ENCODE results near the gene CNTN3. TPM values are rescaled to one million over a fixed set of nuclear protein-coding genes. Genes with fewer than 3 reads are reported as not detected.
A peak's percentile ranks its signal among the peaks of the same experiment; 100 is the strongest.

CNTN3 gene
- polyA plus RNA-seq (2013, experiment 1 of 4): 3.2 TPM
- polyA plus RNA-seq (2013, experiment 2 of 4): 3.3 TPM
- polyA plus RNA-seq (2013, experiment 3 of 4): 4.6 TPM
- 5.1 TPM for polyA plus RNA-seq (2013, experiment 4 of 4)

- Histone ChIP-seq H3K36me3 (ENCODE audit: control insufficient read depth, insufficient read depth, low read length) (no peaks in the 10 kb centered on the region), H3K27ac (ENCODE audit: insufficient read depth, low read depth, low read length, poor library complexity, severe bottlenecking) (no peak within 1 kb of the TSS), H3K9me3 (ENCODE audit: control insufficient read depth, low read length) (no peaks in the 10 kb centered on the region), H3K4me3 (ENCODE audit: insufficient read depth, low read depth, low read length) (peak within 1 kb of the TSS; percentile 31), H3K4me1 (ENCODE audit: control insufficient read depth, insufficient read depth, low read length) (no peaks in the 10 kb centered on the region), H3K27me3 (ENCODE audit: control insufficient read depth, insufficient read depth, low read length, poor library complexity, severe bottlenecking) (peaks cover 59% of the 10 kb centered on the region)
- WGBS, 2 experiments: 2% methylated on average over 108 of the region's 108 CpGs
Measured at GRCh38 chr3:74614107-74614967, at the start of gene CNTN3. Gene CNTN3, minus strand, starts transcription at chr3:74614659. Its CDS starts 93,547 bp downstream, at chr3:74521112.

GRCh38 chr3:74663178-74663577 lies 48.7 kb upstream of the CNTN3 start:
- Histone ChIP-seq H3K9me3 (ENCODE audit: control insufficient read depth, low read length) (no peaks in the 10 kb centered on the region), H3K4me1 (ENCODE audit: control insufficient read depth, insufficient read depth, low read length) (no peaks in the 10 kb centered on the region), H3K4me3 (ENCODE audit: insufficient read depth, low read depth, low read length) (no peak overlapping the region), H3K27me3 (ENCODE audit: control insufficient read depth, insufficient read depth, low read length, poor library complexity, severe bottlenecking) (no peaks in the 10 kb centered on the region), H3K27ac (ENCODE audit: insufficient read depth, low read depth, low read length, poor library complexity, severe bottlenecking) (no peak overlapping the region), H3K36me3 (ENCODE audit: control insufficient read depth, insufficient read depth, low read length) (no peaks in the 10 kb centered on the region)
- 90 to 93% methylated on average over 3 of the region's 3 CpGs for WGBS, 2 experiments

- Histone ChIP-seq H3K27ac (ENCODE audit: insufficient read depth, low read depth, low read length, poor library complexity, severe bottlenecking) (no peak overlapping the region), H3K36me3 (ENCODE audit: control insufficient read depth, insufficient read depth, low read length) (no peaks in the 10 kb centered on the region), H3K27me3 (ENCODE audit: control insufficient read depth, insufficient read depth, low read length, poor library complexity, severe bottlenecking) (no peaks in the 10 kb centered on the region), H3K4me1 (ENCODE audit: control insufficient read depth, insufficient read depth, low read length) (no peaks in the 10 kb centered on the region), H3K4me3 (ENCODE audit: insufficient read depth, low read depth, low read length) (no peak overlapping the region), H3K9me3 (ENCODE audit: control insufficient read depth, low read length) (no peaks in the 10 kb centered on the region)
Measured at GRCh38 chr3:74661672-74662071, 47.2 kb upstream of the CNTN3 start.

GRCh38 chr3:74651885-74652284 lies 37.4 kb upstream of the CNTN3 start:
- Histone ChIP-seq H3K4me3 (ENCODE audit: insufficient read depth, low read depth, low read length) (no peak overlapping the region), H3K9me3 (ENCODE audit: control insufficient read depth, low read length) (no peaks in the 10 kb centered on the region), H3K27me3 (ENCODE audit: control insufficient read depth, insufficient read depth, low read length, poor library complexity, severe bottlenecking) (no peaks in the 10 kb centered on the region), H3K4me1 (ENCODE audit: control insufficient read depth, insufficient read depth, low read length) (no peaks in the 10 kb centered on the region), H3K27ac (ENCODE audit: insufficient read depth, low read depth, low read length, poor library complexity, severe bottlenecking) (no peak overlapping the region), H3K36me3 (ENCODE audit: control insufficient read depth, insufficient read depth, low read length) (no peaks in the 10 kb centered on the region)
- WGBS, 2 experiments: 86% methylated on average over 2 of the region's 2 CpGs

DNA sequence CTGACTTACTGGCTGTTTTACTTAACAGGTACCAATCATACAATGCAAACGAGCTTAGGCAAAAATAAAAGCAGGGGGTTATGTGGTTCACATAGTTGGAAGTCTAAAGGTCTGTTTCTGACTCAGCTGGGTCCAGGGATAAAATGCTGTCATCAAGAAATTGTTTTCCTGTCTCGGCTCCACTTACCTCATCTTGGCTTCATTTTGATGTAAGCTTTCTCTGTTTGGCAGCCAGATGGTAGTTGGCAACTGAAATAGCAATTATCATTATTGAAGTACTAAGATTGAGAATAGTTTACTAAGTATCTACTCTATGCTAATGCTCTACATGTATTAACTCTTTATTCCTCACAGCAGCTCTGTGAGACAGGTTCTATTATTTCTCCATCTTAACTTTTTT lies 36.8 kb upstream of the CNTN3 start:
- no peak overlapping the region for H3K4me3 ChIP-seq (ENCODE audit: insufficient read depth, low read depth, low read length)
- no peaks in the 10 kb centered on the region for H3K9me3 ChIP-seq (ENCODE audit: control insufficient read depth, low read length)
- no peaks in the 10 kb centered on the region for H3K4me1 ChIP-seq (ENCODE audit: control insufficient read depth, insufficient read depth, low read length)
- H3K27ac ChIP-seq (ENCODE audit: insufficient read depth, low read depth, low read length, poor library complexity, severe bottlenecking): no peak overlapping the region
- H3K27me3 ChIP-seq (ENCODE audit: control insufficient read depth, insufficient read depth, low read length, poor library complexity, severe bottlenecking): no peaks in the 10 kb centered on the region
- WGBS, 2 experiments: 92 to 95% methylated on average over 2 of the region's 2 CpGs
- no peaks in the 10 kb centered on the region for H3K36me3 ChIP-seq (ENCODE audit: control insufficient read depth, insufficient read depth, low read length)

DNA sequence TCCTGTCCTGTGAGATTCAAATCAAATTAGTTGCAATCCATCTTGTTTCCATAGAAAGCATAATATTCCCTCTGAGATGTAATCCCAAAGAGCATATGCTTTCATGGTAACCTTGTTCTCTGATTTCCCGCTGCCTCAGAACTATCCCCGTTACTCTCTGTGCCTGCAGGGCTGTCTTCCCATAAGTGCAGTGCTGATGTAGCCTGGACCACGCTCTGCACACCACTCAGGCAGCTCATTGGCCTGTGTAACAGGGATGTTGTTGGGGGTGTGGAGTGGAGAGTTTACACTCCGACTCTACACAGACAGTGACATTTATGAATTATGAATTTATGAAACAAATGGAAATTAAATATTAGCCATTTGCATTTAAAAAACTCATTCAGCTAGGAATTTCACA lies 33.6 kb upstream of the CNTN3 start:
- no peak overlapping the region for H3K27ac ChIP-seq (ENCODE audit: insufficient read depth, low read depth, low read length, poor library complexity, severe bottlenecking)
- no peaks in the 10 kb centered on the region for H3K36me3 ChIP-seq (ENCODE audit: control insufficient read depth, insufficient read depth, low read length)
- no peaks in the 10 kb centered on the region for H3K27me3 ChIP-seq (ENCODE audit: control insufficient read depth, insufficient read depth, low read length, poor library complexity, severe bottlenecking)
- H3K9me3 ChIP-seq (ENCODE audit: control insufficient read depth, low read length): no peaks in the 10 kb centered on the region
- 98 to 100% methylated on average over 3 of the region's 4 CpGs for WGBS, 2 experiments
- no peaks in the 10 kb centered on the region for H3K4me1 ChIP-seq (ENCODE audit: control insufficient read depth, insufficient read depth, low read length)
- H3K4me3 ChIP-seq (ENCODE audit: insufficient read depth, low read depth, low read length): no peak overlapping the region

GRCh38 chr3:74646094-74646493 lies 31.6 kb upstream of the CNTN3 start:
- Histone ChIP-seq H3K9me3 (ENCODE audit: control insufficient read depth, low read length) (no peaks in the 10 kb centered on the region), H3K36me3 (ENCODE audit: control insufficient read depth, insufficient read depth, low read length) (no peaks in the 10 kb centered on the region), H3K4me1 (ENCODE audit: control insufficient read depth, insufficient read depth, low read length) (no peaks in the 10 kb centered on the region), H3K27ac (ENCODE audit: insufficient read depth, low read depth, low read length, poor library complexity, severe bottlenecking) (no peak overlapping the region), H3K27me3 (ENCODE audit: control insufficient read depth, insufficient read depth, low read length, poor library complexity, severe bottlenecking) (no peaks in the 10 kb centered on the region), H3K4me3 (ENCODE audit: insufficient read depth, low read depth, low read length) (no peak overlapping the region)
- no CpG with 5 or more reads among the region's 1 CpG for WGBS, 2 experiments

DNA sequence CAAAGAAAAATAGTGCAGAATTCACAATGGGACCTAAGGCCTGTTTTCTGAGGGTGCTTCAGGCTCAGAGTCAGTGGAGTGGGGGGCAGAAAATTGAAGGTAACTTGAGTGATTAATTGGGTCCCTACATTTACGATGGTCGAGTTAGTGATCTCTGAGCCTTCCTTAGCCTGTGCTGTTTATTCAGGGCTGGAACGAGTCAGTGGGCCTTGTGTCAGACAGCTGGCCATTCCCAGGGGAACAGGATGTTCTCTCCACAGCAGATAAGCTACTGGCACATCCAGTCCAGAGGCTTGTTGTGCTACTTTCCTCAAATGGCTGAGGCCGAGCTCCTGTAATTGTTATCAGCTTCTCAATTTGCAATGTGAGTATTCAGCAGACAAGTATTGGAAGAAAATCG lies 29.2 kb upstream of the CNTN3 start:
- 86% methylated on average over 5 of the region's 5 CpGs for WGBS, 2 experiments
- Histone ChIP-seq H3K4me3 (ENCODE audit: insufficient read depth, low read depth, low read length) (no peak overlapping the region), H3K27ac (ENCODE audit: insufficient read depth, low read depth, low read length, poor library complexity, severe bottlenecking) (no peak overlapping the region), H3K4me1 (ENCODE audit: control insufficient read depth, insufficient read depth, low read length) (no peaks in the 10 kb centered on the region), H3K27me3 (ENCODE audit: control insufficient read depth, insufficient read depth, low read length, poor library complexity, severe bottlenecking) (no peaks in the 10 kb centered on the region), H3K9me3 (ENCODE audit: control insufficient read depth, low read length) (no peaks in the 10 kb centered on the region), H3K36me3 (ENCODE audit: control insufficient read depth, insufficient read depth, low read length) (no peaks in the 10 kb centered on the region)

GRCh38 chr3:74642876-74643275 lies 28.4 kb upstream of the CNTN3 start:
- Histone ChIP-seq H3K27me3 (ENCODE audit: control insufficient read depth, insufficient read depth, low read length, poor library complexity, severe bottlenecking) (no peaks in the 10 kb centered on the region), H3K27ac (ENCODE audit: insufficient read depth, low read depth, low read length, poor library complexity, severe bottlenecking) (no peak overlapping the region), H3K9me3 (ENCODE audit: control insufficient read depth, low read length) (no peaks in the 10 kb centered on the region), H3K4me3 (ENCODE audit: insufficient read depth, low read depth, low read length) (no peak overlapping the region), H3K4me1 (ENCODE audit: control insufficient read depth, insufficient read depth, low read length) (no peaks in the 10 kb centered on the region), H3K36me3 (ENCODE audit: control insufficient read depth, insufficient read depth, low read length) (no peaks in the 10 kb centered on the region)
- WGBS, 2 experiments: 100% methylated on average over 1 of the region's 1 CpG

DNA sequence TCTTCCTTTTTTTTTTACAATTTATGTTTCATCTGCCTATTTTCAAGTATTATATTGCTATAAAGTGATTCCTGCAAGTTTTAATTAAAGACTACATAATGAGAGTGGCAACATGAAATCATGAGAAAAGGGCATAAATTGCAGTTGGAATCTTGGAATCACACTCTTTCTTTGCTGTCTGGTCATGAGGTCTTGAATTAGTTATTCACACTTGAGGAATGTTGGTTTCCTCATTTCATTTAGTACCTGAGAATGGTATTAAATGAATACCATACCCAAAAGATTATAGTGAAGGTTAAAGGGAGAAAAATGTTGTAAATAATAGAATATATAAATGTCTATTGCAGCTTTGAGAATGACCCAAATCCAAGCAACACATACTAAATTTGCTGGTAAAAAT lies 25.8 kb upstream of the CNTN3 start:
- H3K27ac ChIP-seq (ENCODE audit: insufficient read depth, low read depth, low read length, poor library complexity, severe bottlenecking): no peak overlapping the region
- no peaks in the 10 kb centered on the region for H3K27me3 ChIP-seq (ENCODE audit: control insufficient read depth, insufficient read depth, low read length, poor library complexity, severe bottlenecking)
- H3K9me3 ChIP-seq (ENCODE audit: control insufficient read depth, low read length): no peaks in the 10 kb centered on the region
- no peak overlapping the region for H3K4me3 ChIP-seq (ENCODE audit: insufficient read depth, low read depth, low read length)
- no peaks in the 10 kb centered on the region for H3K36me3 ChIP-seq (ENCODE audit: control insufficient read depth, insufficient read depth, low read length)
- no peaks in the 10 kb centered on the region for H3K4me1 ChIP-seq (ENCODE audit: control insufficient read depth, insufficient read depth, low read length)

All from ectodermal cell (in vitro differentiated cells).